HepG2 (cell line): ENCODE measurements around the gene TMEM59. TPM values are rescaled to one million over a fixed set of nuclear protein-coding genes. Genes with fewer than 3 reads are reported as not detected.

ENCODE experiments used
- ATAC-seq: fragments of 200-7000 bp; cut with Tn5 transposase; 3 replicates; pipeline ENCODE4 v1.9.1; 2020; ENCODE audit warnings: mild to moderate bottlenecking, moderate library complexity
- BruUV-seq: library from RNA; stranded (reverse); fragments of 400-500 nt; replicated peaks from 2 replicates; lab custom pipeline; 2021; lab: Mats Ljungman, UMichigan
- CTCF ChIA-PET: fragments of 300-600 bp; formaldehyde crosslinking; extraction: SDS; loops from one replicate; lab custom pipeline; 2021; ENCODE audit warnings: low total read pairs, inconsistent platforms, low intra/inter-chr PET ratio; lab: Yijun Ruan, JAX
- POLR2A ChIA-PET: fragments of 350-600 bp; sonication (Branson Sonifier 250); formaldehyde crosslinking; loops from one replicate; lab custom pipeline; 2020; ENCODE audit warnings: antibody characterized with exemption, inconsistent platforms; lab: Yijun Ruan, JAX
- DNase-seq: peaks from one replicate; pipeline ENCODE4 v3.0.0-alpha.2; 2015; ENCODE audit warnings: low spot score
- FAIRE-seq: peaks from 3 replicates; lab custom pipeline; 2011; peaks lifted over from hg19 to GRCh38; lab: Jason Lieb, UNC
- H2AFZ ChIP-seq: one replicate; pipeline ENCODE4 v1.6.1; 2011; ENCODE audit warnings: low read length, inconsistent platforms
- H3K27ac ChIP-seq: fragments of 300-600 bp; 3 replicates; pipeline ENCODE4 v1.8.0; 2011; ENCODE audit warnings: mixed run types, mild to moderate bottlenecking, mixed read lengths, low read length, inconsistent platforms; ENCODE audit not compliant: insufficient read depth; ENCODE audit errors: extremely low read length
- H3K27me3 ChIP-seq, 2 experiments: fragments of 200-600 bp in 1 of 2; 2 replicates in 1 of 2; 3 replicates in 1 of 2; pipeline versions ENCODE4 v1.6.0 to v1.8.0; 2011; ENCODE audit warnings: low read length in 2 of 2, mild to moderate bottlenecking in 2 of 2, moderate library complexity in 2 of 2, inconsistent platforms in 1 of 2; ENCODE audit not compliant: insufficient read depth in 2 of 2, control insufficient read depth in 1 of 2
- H3K36me3 ChIP-seq, 2 experiments: fragments of 200-600 bp in 1 of 2; replicated peaks in 1 of 2; 2 replicates in 1 of 2; 3 replicates in 1 of 2; pipeline versions ENCODE4 v1.5.1 to v1.8.0; 2011; ENCODE audit warnings: low read length in 2 of 2, inconsistent platforms in 1 of 2; ENCODE audit not compliant: insufficient read depth in 2 of 2, control insufficient read depth in 1 of 2
- H3K4me1 ChIP-seq: 2 replicates; pipeline ENCODE4 v1.5.1; 2012; ENCODE audit warnings: low read length, inconsistent platforms; ENCODE audit not compliant: insufficient read depth
- H3K4me2 ChIP-seq: 2 replicates; pipeline ENCODE4 v1.6.0; 2011; ENCODE audit warnings: low read depth, low read length, inconsistent platforms
- H3K4me3 ChIP-seq, 3 experiments: fragments of 200-600 bp in 1 of 3; sonication (generic), shearing (Covaris generic) in 1 of 3; replicated peaks in 1 of 3; 2 replicates each; pipeline ENCODE4 v1.5.1; 2011 to 2016; ENCODE audit warnings: low read length in 3 of 3, inconsistent platforms in 2 of 3, low read depth in 2 of 3, mild to moderate bottlenecking in 2 of 3, control low read depth in 1 of 3, mixed read lengths in 1 of 3; ENCODE audit not compliant: insufficient read depth in 1 of 3
- H3K79me2 ChIP-seq: one replicate; pipeline ENCODE4 v1.6.1; 2011; ENCODE audit warnings: low read length, inconsistent platforms; ENCODE audit not compliant: insufficient read depth
- H3K9ac ChIP-seq: 2 replicates; pipeline ENCODE4 v1.6.0; 2011; ENCODE audit warnings: mild to moderate bottlenecking, low read depth, low read length, inconsistent platforms; ENCODE audit not compliant: insufficient read depth
- H3K9me3 ChIP-seq: 2 replicates; pipeline ENCODE4 v1.5.1; 2012; ENCODE audit warnings: mild to moderate bottlenecking, low read length
- H4K20me1 ChIP-seq: 2 replicates; pipeline ENCODE4 v1.6.0; 2011; ENCODE audit warnings: inconsistent platforms, mild to moderate bottlenecking, low read length, moderate library complexity; ENCODE audit not compliant: insufficient read depth
- FOXO1 ChIP-seq: sonication (generic); formaldehyde crosslinking; IDR thresholded peaks from 2 replicates; pipeline ENCODE4 v1.4.0; 2020; ENCODE audit warnings: missing genetic modification reagents
- HOXA5 ChIP-seq: sonication (generic); formaldehyde crosslinking; IDR thresholded peaks from 2 replicates; pipeline ENCODE4 v1.4.0; 2020; ENCODE audit warnings: missing genetic modification reagents
- NR2F2 ChIP-seq: IDR thresholded peaks from 2 replicates; pipeline ENCODE4 v1.6.1; 2012; ENCODE audit warnings: low read depth, inconsistent platforms, borderline replicate concordance
- U2AF2 ChIP-seq: fragments of 200-400 bp; formaldehyde crosslinking; IDR thresholded peaks from 2 replicates; pipeline ENCODE4 v1.6.1; 2017; ENCODE audit warnings: low read depth, mild to moderate bottlenecking, low read length
- ZNF207 ChIP-seq: fragments of 450-650 bp; IDR thresholded peaks from 2 replicates; pipeline ENCODE4 v1.6.1; 2016; ENCODE audit warnings: antibody characterized with exemption, borderline replicate concordance
- ZNF546 ChIP-seq: sonication (generic); formaldehyde crosslinking; conservative IDR thresholded peaks from 2 replicates; pipeline ENCODE4 v1.8.1; 2023; ENCODE audit warnings: mild to moderate bottlenecking, missing genetic modification reagents
- ZNF569 ChIP-seq: sonication (generic); formaldehyde crosslinking; IDR thresholded peaks from 2 replicates; pipeline ENCODE4 v1.5.0; 2020; ENCODE audit warnings: mild to moderate bottlenecking, missing genetic modification reagents, moderate library complexity, borderline replicate concordance
- ZNF644 ChIP-seq: IDR thresholded peaks from 2 replicates; pipeline ENCODE4 v1.6.1; 2016; ENCODE audit warnings: low read depth
- ZNF839 ChIP-seq: sonication (generic); formaldehyde crosslinking; IDR thresholded peaks from 2 replicates; pipeline ENCODE4 v1.4.0; 2020; ENCODE audit warnings: missing genetic modification reagents, mild to moderate bottlenecking, borderline replicate concordance
- ZNF878 ChIP-seq: sonication (generic); formaldehyde crosslinking; IDR thresholded peaks from 2 replicates; pipeline ENCODE4 v1.8.1; 2023; ENCODE audit warnings: mild to moderate bottlenecking, missing genetic modification reagents, moderate library complexity
- ZZZ3 ChIP-seq: sonication (generic); formaldehyde crosslinking; IDR thresholded peaks from 2 replicates; pipeline ENCODE4 v1.4.0; 2020; ENCODE audit warnings: missing genetic modification reagents, mild to moderate bottlenecking, borderline replicate concordance
- in situ Hi-C: cut with HindIII; loops from 2 replicates; pipeline ENCODE4 v1.10.0; 2017; ENCODE audit warnings: low pct_unique_long_range_greater_than_20kb; ENCODE audit not compliant: extremely low pct_ligation_motif_present
- intact Hi-C: fragments of 100-400 bp; cut with micrococcal nuclease; formaldehyde crosslinking; loops from one replicate; pipeline ENCODE4 v1.10.0; 2022; ENCODE audit not compliant: unreplicated experiment
- polyA plus RNA-seq, 8 experiments: library from polyadenylated mRNA; depleted of rRNA in 3 of 8; stranded (reverse) in 7 of 8; unstranded in 1 of 8; fragments of >200 nt; fragmentation: Illumina TruSeq in 4 of 8; extraction: Trizol in 4 of 8; gene quantifications; 2 replicates each; pipeline versions ENCODE4 v1.2.1 to v1.2.3, GENCODE V29; 2011 to 2016; ENCODE audit warnings: low read depth in 4 of 8, missing spikeins in 1 of 8, mixed read lengths in 1 of 8; ENCODE audit not compliant: insufficient read depth in 1 of 8
- total RNA-seq, 5 experiments: library from RNA; depleted of rRNA; stranded (reverse); fragments of >200 nt; fragmentation: Illumina TruSeq; extraction: Trizol; gene quantifications; 2 replicates each; pipeline ENCODE4 v1.2.3, GENCODE V29; 2016; ENCODE audit warnings: low read depth in 1 of 5
- TF ChIP-seq, protein P1 (sequence below): conservative IDR thresholded peaks from 2 replicates; pipeline ENCODE4 v1.6.1; 2018; ENCODE audit warnings: missing genetic modification reagents
- TF ChIP-seq, protein P2 (sequence below): sonication (generic); formaldehyde crosslinking; IDR thresholded peaks from 2 replicates; pipeline ENCODE4 v1.4.0; 2020; ENCODE audit warnings: mild to moderate bottlenecking, missing genetic modification reagents
- TF ChIP-seq, protein P3 (sequence below), 2 experiments: sonication (generic) in 1 of 2; formaldehyde crosslinking in 1 of 2; IDR thresholded peaks; 2 replicates each; pipeline versions ENCODE4 v1.5.1 to v1.6.1; 2011 to 2020; ENCODE audit warnings: borderline replicate concordance in 1 of 2, low read depth in 1 of 2, low read length in 1 of 2, mild to moderate bottlenecking in 1 of 2, missing genetic modification reagents in 1 of 2, moderate library complexity in 1 of 2

Gene TMEM59
- total and polyA plus RNA-seq, 2 of the 13 experiments (the other 11 are each of a cell fraction or from before 2014, with no cell fraction given) = 147 to 363 TPM

DNA sequence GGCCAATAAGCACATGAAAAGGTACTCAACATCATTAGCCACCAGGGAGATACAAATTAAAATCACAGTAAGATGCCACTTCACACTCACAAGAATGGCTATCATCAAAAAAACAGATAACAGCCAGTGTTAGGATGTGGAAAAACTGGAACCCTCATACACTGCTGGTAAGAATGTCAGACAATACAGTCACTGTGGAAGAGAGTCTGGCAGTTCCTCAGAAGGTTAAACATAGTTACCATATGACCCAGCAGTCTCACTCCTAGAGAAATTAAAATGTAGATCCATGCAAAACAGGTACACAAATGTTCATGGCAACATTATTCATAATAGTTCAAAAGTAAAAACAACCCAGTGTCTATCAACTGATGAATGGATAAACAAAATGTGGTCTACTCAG lies 68.3 kb downstream of the TMEM59 start:
- H3K4me1 ChIP-seq = peaks cover 38% of the 10 kb centered on the region
- TF ChIP-seq, protein P1, sequence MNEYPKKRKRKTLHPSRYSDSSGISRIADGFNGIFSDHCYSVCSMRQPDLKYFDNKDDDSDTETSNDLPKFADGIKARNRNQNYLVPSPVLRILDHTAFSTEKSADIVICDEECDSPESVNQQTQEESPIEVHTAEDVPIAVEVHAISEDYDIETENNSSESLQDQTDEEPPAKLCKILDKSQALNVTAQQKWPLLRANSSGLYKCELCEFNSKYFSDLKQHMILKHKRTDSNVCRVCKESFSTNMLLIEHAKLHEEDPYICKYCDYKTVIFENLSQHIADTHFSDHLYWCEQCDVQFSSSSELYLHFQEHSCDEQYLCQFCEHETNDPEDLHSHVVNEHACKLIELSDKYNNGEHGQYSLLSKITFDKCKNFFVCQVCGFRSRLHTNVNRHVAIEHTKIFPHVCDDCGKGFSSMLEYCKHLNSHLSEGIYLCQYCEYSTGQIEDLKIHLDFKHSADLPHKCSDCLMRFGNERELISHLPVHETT (CRISPR knock-in tag) = no peak
- TF ChIP-seq ZNF207 (no peak), ZNF644 (CRISPR knock-in tag) (no peak), U2AF2 (no peak), HOXA5 (no peak), ZNF546 (CRISPR knock-in tag) (no peak), ZZZ3 (no peak), ZNF569 (CRISPR knock-in tag) (no peak), ZNF839 (no peak), FOXO1 (no peak), ZNF878 (CRISPR knock-in tag) (no peak), NR2F2 (no peak)
- TF ChIP-seq, protein P2, sequence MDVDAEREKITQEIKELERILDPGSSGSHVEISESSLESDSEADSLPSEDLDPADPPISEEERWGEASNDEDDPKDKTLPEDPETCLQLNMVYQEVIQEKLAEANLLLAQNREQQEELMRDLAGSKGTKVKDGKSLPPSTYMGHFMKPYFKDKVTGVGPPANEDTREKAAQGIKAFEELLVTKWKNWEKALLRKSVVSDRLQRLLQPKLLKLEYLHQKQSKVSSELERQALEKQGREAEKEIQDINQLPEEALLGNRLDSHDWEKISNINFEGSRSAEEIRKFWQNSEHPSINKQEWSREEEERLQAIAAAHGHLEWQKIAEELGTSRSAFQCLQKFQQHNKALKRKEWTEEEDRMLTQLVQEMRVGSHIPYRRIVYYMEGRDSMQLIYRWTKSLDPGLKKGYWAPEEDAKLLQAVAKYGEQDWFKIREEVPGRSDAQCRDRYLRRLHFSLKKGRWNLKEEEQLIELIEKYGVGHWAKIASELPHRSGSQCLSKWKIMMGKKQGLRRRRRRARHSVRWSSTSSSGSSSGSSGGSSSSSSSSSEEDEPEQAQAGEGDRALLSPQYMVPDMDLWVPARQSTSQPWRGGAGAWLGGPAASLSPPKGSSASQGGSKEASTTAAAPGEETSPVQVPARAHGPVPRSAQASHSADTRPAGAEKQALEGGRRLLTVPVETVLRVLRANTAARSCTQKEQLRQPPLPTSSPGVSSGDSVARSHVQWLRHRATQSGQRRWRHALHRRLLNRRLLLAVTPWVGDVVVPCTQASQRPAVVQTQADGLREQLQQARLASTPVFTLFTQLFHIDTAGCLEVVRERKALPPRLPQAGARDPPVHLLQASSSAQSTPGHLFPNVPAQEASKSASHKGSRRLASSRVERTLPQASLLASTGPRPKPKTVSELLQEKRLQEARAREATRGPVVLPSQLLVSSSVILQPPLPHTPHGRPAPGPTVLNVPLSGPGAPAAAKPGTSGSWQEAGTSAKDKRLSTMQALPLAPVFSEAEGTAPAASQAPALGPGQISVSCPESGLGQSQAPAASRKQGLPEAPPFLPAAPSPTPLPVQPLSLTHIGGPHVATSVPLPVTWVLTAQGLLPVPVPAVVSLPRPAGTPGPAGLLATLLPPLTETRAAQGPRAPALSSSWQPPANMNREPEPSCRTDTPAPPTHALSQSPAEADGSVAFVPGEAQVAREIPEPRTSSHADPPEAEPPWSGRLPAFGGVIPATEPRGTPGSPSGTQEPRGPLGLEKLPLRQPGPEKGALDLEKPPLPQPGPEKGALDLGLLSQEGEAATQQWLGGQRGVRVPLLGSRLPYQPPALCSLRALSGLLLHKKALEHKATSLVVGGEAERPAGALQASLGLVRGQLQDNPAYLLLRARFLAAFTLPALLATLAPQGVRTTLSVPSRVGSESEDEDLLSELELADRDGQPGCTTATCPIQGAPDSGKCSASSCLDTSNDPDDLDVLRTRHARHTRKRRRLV = no peak
- TF ChIP-seq, protein P3, sequence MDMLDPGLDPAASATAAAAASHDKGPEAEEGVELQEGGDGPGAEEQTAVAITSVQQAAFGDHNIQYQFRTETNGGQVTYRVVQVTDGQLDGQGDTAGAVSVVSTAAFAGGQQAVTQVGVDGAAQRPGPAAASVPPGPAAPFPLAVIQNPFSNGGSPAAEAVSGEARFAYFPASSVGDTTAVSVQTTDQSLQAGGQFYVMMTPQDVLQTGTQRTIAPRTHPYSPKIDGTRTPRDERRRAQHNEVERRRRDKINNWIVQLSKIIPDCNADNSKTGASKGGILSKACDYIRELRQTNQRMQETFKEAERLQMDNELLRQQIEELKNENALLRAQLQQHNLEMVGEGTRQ (IDR thresholded peaks at IDR 0.05; ENCODE audit: low read depth, low read length) = no peak
- TF ChIP-seq, protein P3 (CRISPR knock-in tag; IDR thresholded peaks at IDR 0.05; ENCODE audit: borderline replicate concordance) = no peak
- TF ChIP-seq, all 625 proteins: peak for 0
- in situ Hi-C loops (no loop called here), intact Hi-C loops (no loop called here)
- CTCF ChIA-PET = no interaction called here
- no peaks in the 10 kb centered on the region for H3K36me3 ChIP-seq
- DNase-seq (no peak), ATAC-seq (no peak), FAIRE-seq (no peak)
- H3K27ac ChIP-seq = no peak overlapping the region
- H3K27me3 ChIP-seq = no peaks in the 10 kb centered on the region
- POLR2A ChIA-PET = no interaction called here
- no peaks in the 10 kb centered on the region for H3K79me2 ChIP-seq
- H3K9me3 ChIP-seq = no peaks in the 10 kb centered on the region
- no TSS peak for BruUV-seq
- H4K20me1 ChIP-seq = no peaks in the 10 kb centered on the region
- H2AFZ ChIP-seq = no peak overlapping the region
- no peak overlapping the region for H3K4me3 ChIP-seq
- no peak overlapping the region for H3K4me2 ChIP-seq
- H3K9ac ChIP-seq = no peak overlapping the region
